Esophagus (tissue), 2 donors: ENCODE data around the gene MYO10. TPM values are rescaled to one million over a fixed set of nuclear protein-coding genes. Genes with fewer than 3 reads are reported as not detected.

Source experiments
- H3K27ac ChIP-seq, 2 donors: one replicate each; pipeline ENCODE4 v1.5.1; 2013; ENCODE audit warnings: low read depth in 2 of 2, mild to moderate bottlenecking in 2 of 2, inconsistent platforms in 1 of 2, low read length in 1 of 2, moderate library complexity in 1 of 2
- H3K27me3 ChIP-seq, 2 donors: one replicate each; pipeline ENCODE4 v1.6.1; 2013; ENCODE audit warnings: low read length in 2 of 2, control low read depth in 1 of 2, mild to moderate bottlenecking in 1 of 2; ENCODE audit not compliant: insufficient read depth in 2 of 2, control insufficient read depth in 1 of 2
- H3K36me3 ChIP-seq, 2 donors: one replicate each; pipeline ENCODE4 v1.6.1; 2013; ENCODE audit warnings: low read length in 1 of 2; ENCODE audit not compliant: control insufficient read depth in 2 of 2, insufficient read depth in 2 of 2
- H3K4me1 ChIP-seq, 2 donors: one replicate each; pipeline ENCODE4 v1.6.1; 2013; ENCODE audit warnings: low read length in 1 of 2; ENCODE audit not compliant: control insufficient read depth in 2 of 2, insufficient read depth in 2 of 2
- H3K4me3 ChIP-seq, 2 donors: one replicate each; pipeline ENCODE4 v1.5.1; 2013; ENCODE audit warnings: low read length in 2 of 2, mild to moderate bottlenecking in 2 of 2, low read depth in 1 of 2, moderate library complexity in 1 of 2
- H3K9me3 ChIP-seq, 2 donors: one replicate each; pipeline ENCODE4 v1.6.1; 2013; ENCODE audit warnings: mild to moderate bottlenecking in 2 of 2, low read depth in 1 of 2, low read length in 1 of 2, moderate library complexity in 1 of 2; ENCODE audit not compliant: control insufficient read depth in 2 of 2, insufficient read depth in 1 of 2
- WGBS, 2 donors: extraction: QIAGEN DNeasy Blood & Tissue Kit; methylation state at CpG; one replicate each; pipeline ENCODE4 v1.1.7; 2013; 5-methylcytosine and 5-hydroxymethylcytosine counted together
- polyA plus RNA-seq, 2 donors: library from polyadenylated mRNA; stranded (reverse); fragments of 200-250 nt; gene quantifications; one replicate each; pipeline ENCODE4 v1.2.3, GENCODE V29; 2013
- donor health status: healthy with polysubstance abuse.
- donor health status: Bipolar disorder and iron deficiency.

Gene MYO10
- polyA plus RNA-seq, 2 donors, result 5.8 to 5.9 TPM

- Histone ChIP-seq H3K27me3 (no peaks in the 10 kb centered on the region), H3K36me3 (no peaks in the 10 kb centered on the region), H3K4me1 (peaks cover 0 to 2% of the 10 kb centered on the region in 2 donors), H3K4me3 (no peak overlapping the region), H3K9me3 (no peaks in the 10 kb centered on the region), H3K27ac (no peak overlapping the region)
- 84 to 86% methylated on average over 7 of the region's 7 CpGs for WGBS, 2 donors
Observed at GRCh38 chr5:16805486-16805885, 130.6 kb downstream of the MYO10 start.

- H3K36me3 ChIP-seq, result no peaks in the 10 kb centered on the region
- H3K9me3 ChIP-seq, result no peaks in the 10 kb centered on the region
- WGBS, 2 donors, result 94% methylated on average over 9 of the region's 9 CpGs
- H3K4me1 ChIP-seq, result no peaks in the 10 kb centered on the region
- no peak overlapping the region for H3K4me3 ChIP-seq
- no peaks in the 10 kb centered on the region for H3K27me3 ChIP-seq
- H3K27ac ChIP-seq, result no peak overlapping the region
Observed at GRCh38 chr5:16803831-16804230, 132.3 kb downstream of the MYO10 start.

DNA sequence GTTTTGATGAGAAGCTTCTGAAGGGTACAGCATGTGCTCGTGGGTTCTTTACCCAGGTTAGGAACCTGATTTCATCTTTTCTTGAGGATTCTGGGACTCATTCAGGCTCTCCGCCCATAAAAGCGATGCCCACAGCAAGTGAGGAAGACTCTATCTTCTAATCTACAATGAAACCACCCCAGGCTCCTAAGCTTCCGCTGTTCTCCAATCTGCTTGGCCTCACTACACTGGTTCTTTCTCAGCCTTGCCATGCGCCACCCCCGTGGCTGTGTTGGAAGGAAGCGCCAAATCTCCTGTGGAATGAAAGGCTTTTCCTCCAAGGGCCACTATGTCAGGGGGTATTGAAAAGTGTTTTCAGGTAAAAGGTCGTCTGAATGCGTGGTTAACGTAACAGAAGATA is 135.6 kb downstream of the MYO10 start:
- no peak overlapping the region for H3K27ac ChIP-seq
- no peaks in the 10 kb centered on the region for H3K9me3 ChIP-seq
- H3K4me1 ChIP-seq, result no peaks in the 10 kb centered on the region
- H3K27me3 ChIP-seq, result no peaks in the 10 kb centered on the region
- WGBS, 2 donors, result 90 to 92% methylated on average over 10 of the region's 10 CpGs
- H3K4me3 ChIP-seq, result no peak overlapping the region
- no peaks in the 10 kb centered on the region for H3K36me3 ChIP-seq

DNA sequence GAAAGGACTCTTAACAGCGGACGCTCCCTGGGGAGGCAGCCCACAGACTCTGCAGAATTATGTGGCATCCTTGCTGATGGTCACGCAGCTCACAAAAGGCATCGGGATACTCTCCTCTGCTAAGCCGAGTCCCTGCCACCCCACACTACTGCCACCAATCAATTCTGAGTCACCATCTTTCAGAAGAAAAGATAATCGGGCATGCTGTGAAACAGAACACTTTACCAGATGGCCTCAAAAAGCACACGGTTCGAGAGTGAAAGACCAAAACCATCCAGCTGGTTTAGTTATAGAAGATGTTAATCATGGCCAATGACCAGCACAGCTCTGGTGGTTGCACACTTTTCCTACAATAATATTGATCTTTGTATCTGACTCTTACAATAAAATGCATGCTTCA is 136.3 kb downstream of the MYO10 start:
- Histone ChIP-seq H3K4me1 (no peaks in the 10 kb centered on the region), H3K36me3 (no peaks in the 10 kb centered on the region), H3K27me3 (no peaks in the 10 kb centered on the region), H3K4me3 (no peak overlapping the region), H3K9me3 (no peaks in the 10 kb centered on the region), H3K27ac (no peak overlapping the region)
- WGBS, 2 donors, result 83 to 90% methylated on average over 8 of the region's 8 CpGs

DNA sequence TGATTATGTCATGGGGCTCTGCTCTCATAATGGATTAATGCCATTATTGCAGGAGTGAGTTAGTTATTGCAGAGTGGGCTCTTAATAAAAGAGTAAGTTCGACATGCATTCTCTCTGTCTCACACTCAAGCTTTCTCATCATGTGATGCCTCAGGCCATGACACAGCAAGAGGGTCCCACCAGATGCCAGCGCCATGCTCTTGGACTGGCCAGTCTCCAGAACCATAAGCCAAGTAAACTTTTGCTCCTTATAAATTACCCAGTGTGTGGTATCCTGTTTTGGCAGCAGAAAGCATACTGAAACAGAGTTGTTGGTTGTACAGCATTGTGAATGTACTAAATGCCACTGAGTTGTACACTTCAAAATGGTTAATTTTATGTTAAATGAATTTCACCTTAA is 138.1 kb downstream of the MYO10 start:
- Histone ChIP-seq H3K36me3 (peaks cover 0 to 3% of the 10 kb centered on the region in 2 donors), H3K27ac (no peak overlapping the region), H3K4me3 (no peak overlapping the region), H3K27me3 (no peaks in the 10 kb centered on the region), H3K4me1 (peaks cover 0 to 2% of the 10 kb centered on the region in 2 donors), H3K9me3 (no peaks in the 10 kb centered on the region)
- WGBS, 2 donors, result 82 to 95% methylated on average over 2 of the region's 2 CpGs

DNA sequence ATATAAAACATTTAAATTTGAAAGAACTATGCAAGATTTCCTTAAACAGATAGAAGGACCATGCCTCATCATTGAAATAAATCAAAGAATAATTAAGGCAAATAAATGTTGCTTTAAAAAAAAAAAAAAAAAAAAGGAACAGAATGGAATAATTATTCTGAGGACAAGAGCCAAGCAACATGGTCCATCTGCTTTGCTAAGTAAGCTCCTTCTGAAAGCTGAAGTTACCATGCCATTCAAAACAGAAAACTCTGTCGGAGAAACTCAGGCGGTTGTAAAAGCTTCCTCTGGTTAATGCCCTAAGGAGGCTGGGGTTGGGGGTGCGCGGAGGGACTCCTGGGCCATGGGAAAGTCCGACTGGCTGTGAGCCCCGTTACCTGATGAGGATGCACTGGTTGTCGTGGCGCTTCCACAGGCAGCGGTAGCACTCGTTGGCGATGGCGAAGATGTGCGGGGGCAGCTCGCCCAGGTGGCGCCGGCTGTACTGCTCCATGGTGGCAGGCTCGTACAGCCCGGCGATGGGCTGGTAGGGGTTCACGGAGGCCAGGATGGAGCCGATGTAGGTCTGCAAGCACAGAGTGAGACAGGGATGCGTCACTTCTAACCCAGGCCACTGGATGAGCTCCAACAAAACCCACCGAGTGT is 141.7 kb downstream of the MYO10 start:
- 93 to 95% methylated on average over 23 of the region's 23 CpGs for WGBS, 2 donors
- Histone ChIP-seq H3K9me3 (no peaks in the 10 kb centered on the region), H3K27me3 (no peaks in the 10 kb centered on the region), H3K4me3 (no peak overlapping the region), H3K27ac (no peak overlapping the region), H3K36me3 (peaks cover 0 to 3% of the 10 kb centered on the region in 2 donors), H3K4me1 (peaks cover 0 to 2% of the 10 kb centered on the region in 2 donors)

GRCh38 chr5:16792598-16793275 is 143.4 kb downstream of the MYO10 start:
- peaks cover 0 to 2% of the 10 kb centered on the region in 2 donors for H3K4me1 ChIP-seq
- H3K9me3 ChIP-seq, result no peaks in the 10 kb centered on the region
- peaks cover 0 to 3% of the 10 kb centered on the region in 2 donors for H3K36me3 ChIP-seq
- no peak overlapping the region for H3K4me3 ChIP-seq
- WGBS, 2 donors, result 62 to 81% methylated on average over 13 of the region's 13 CpGs
- no peak overlapping the region for H3K27ac ChIP-seq
- no peaks in the 10 kb centered on the region for H3K27me3 ChIP-seq

DNA sequence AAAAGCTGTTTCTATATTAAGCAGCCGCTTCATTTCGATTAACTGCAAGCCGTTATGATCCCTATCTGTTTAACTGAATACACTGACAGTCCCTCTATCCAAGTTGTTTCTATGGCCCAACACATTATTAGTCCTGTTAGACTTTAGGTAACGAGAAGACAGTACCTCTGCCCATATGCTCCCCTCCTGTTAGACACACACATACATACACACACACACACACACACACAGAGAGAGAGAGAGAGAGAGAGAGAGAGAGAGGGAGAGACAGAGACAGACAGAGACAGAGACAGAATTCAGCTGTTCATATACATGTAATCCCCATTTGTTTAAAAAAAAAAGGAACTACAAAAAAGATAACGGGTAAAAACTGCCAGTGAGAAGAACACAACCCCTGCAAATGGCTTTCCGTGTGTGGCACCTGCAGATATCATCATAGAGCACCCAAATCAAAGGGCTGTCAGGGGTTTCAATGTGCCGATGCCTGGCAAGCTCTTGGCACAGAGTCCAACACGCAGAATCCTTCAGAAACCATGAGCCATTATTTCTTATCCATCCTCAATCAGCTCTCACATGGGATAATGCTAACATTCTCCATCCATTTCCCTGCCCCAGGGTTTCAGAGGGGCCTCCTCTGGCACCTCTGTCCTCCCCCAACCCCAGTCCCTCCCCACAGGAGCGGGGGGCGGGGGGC is 144.0 kb downstream of the MYO10 start:
- Histone ChIP-seq H3K9me3 (no peaks in the 10 kb centered on the region), H3K27me3 (no peaks in the 10 kb centered on the region), H3K36me3 (peaks cover 0 to 3% of the 10 kb centered on the region in 2 donors), H3K27ac (no peak overlapping the region), H3K4me1 (peaks cover 0 to 2% of the 10 kb centered on the region in 2 donors), H3K4me3 (no peak overlapping the region)
- WGBS, 2 donors, result 67 to 71% methylated on average over 10 of the region's 10 CpGs

- Histone ChIP-seq H3K9me3 (no peaks in the 10 kb centered on the region), H3K36me3 (peaks cover 0 to 3% of the 10 kb centered on the region in 2 donors), H3K27me3 (no peaks in the 10 kb centered on the region), H3K4me3 (no peak overlapping the region), H3K4me1 (peaks cover 0 to 2% of the 10 kb centered on the region in 2 donors), H3K27ac (no peak overlapping the region)
- WGBS, 2 donors, result 28 to 31% methylated on average over 6 of the region's 6 CpGs
Observed at GRCh38 chr5:16791036-16791705, 144.9 kb downstream of the MYO10 start.
